GM19099 (cell line): ENCODE measurements around the gene OTP.

Experiments used
- POLR2A ChIP-seq: IDR thresholded peaks from 3 replicates; pipeline ENCODE4 v1.6.1; 2011; ENCODE audit warnings: low read depth; ENCODE audit not compliant: insufficient read length; ENCODE audit errors: extremely low read depth

OTP gene

DNA sequence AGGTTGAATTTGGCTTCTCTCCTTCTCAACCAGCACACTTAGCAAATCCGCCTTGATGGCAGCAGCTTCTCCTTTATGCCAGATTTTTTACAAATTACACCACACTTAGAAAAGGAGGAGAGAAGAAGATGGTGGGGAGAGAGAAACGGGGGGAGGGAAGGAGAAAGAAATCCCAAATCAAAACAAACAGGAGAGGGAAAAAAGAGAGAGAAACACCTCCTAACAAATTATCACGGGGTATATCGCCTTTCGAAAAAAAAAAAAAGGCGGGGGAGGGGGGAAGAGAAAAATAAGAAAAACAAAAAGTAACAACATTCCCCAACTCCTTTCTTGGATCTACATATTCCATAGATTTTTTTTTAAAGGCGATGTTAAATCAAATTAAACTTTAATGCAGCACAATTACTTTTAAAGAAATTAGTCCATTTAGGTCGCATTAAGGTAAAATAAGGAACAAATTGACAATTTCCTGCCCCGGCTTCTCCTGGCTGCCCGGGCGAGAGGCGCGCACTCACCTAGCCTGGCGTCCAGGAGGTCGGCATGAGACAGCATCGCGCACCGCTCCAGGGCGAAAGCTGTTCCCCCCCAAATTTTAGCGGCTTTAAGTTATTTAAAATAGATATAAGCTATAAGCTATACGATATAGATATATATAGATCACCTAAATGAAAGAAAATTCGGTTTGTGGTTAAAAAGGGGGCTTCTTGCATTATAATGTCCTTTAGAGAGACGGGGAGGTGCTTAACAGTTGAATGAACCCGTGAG is at the start of gene OTP:
Gene OTP, minus strand, starts transcription at position 716 of the 765 bp plus-strand sequence. Its CDS starts 164 bp downstream, at position 552.
- TF ChIP-seq POLR2A = no peak

DNA sequence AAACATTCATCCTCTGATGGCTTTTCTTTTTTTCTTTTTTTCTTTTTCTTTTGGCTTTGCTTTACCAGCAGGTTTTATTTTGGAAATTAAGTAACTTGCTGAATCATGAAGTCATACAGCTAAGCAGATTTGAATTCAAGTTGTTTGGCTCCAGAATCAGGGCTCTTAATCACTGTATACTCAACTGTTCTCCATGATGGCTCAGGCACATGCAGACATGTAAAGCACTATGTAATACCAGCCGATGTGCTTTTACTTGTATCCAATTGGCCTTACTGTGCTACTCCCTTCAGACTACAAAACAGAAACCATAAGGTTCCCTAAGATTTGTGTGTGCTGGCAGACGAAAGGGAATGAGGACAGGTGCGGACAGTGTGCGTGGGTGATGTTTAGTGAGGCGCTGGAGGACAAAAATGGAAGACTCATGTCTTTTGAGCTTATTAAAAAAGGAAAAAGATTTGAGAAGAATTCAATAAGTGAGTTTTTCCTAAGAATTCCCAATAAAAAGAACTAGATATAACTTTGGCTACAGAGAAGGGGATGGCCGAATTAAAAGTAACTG is 44.7 kb upstream of the OTP start:
- no peak for TF ChIP-seq POLR2A

DNA sequence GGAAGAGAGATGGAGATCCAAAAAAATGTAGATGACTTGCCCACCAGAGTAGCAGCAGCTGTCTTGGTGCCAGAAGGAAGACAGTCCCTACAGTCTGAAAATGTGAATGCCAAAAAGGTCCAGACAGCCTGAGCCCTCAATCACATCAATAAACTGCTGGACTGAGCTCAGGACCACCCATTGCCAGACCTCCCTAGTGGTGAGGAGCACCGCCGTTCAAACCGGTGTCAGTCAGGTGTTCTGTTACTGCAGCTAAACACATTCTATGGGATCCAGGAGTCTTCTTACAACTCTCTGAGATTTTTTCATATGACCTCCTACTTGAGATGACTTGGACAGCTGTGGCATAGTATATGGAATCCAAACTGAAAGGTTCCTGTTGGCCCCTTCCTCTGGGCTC is 32.0 kb upstream of the OTP start:
- TF ChIP-seq POLR2A = no peak

DNA sequence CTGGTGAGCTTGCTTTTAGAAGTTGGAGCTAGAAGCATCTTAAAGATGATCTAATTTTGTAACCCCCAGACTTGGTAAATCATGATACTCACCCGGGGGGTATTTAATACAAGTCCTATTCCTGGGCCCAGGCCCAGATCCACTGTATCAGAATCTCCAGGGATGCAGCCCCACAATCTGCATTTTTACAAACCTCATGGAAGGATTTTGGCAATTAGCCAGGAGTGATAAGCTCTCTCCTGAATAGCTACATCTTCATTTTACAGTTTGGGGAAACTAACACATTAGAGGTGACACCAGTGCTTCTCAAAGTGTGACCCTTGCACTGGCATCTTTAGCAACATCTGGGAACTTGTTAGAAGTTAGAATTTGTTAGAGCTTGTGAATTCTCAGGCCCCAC is 31.2 kb upstream of the OTP start:
- TF ChIP-seq POLR2A = no peak

DNA sequence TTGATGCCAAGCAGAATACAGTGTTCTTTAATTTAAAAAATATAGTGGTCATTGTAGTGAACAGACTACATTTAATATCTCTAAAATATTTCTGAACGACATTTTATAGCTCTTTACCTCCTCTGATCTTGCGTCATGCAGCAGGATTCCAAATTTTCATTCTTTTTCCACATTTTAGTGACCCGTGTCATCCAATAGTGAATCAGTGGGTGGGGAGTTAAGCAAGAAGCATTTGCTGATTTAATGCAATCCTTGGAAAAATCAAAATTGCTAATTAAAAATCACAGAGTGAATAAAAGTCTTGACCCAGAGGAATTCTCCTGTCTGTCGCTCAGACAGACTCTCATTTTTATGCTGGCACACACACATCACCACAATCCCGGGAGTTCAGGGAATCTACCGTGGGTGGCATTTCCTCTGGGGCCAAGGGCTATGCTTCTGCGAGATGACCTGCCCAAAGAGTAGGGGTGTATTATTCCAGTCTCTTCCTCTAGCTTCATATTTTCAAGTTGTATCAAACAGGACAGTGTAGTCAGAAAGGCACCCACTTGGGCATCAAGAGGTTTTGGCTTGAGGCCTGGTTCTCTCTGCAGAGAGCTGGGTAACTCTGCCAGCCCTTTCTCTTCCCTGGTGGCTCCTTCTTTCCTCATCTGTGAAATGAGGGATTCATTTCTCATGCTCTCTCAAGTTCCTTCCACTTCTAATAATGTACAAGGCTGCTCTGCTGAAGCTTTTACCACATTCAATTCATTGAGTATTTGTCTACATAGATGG is 24.8 kb upstream of the OTP start:
- no peak for TF ChIP-seq POLR2A

DNA sequence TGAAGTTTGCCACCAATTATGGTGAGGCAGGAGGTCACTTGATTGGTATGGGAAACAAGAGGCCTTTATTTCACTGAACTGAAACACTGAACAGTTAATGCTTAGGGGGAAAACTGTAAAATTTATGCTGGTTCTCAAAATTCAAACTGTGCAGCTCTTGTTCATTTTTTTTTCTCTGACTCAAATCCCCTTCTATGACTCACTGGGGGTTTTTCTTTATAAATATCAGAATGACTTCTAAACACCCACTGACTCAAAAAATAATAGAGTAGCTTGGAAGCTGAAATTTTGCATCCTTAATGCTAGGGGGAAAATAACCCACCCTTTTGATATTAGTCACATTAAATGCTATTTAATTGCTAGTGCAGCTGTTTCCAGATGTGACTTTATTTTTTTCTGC is 24.1 kb upstream of the OTP start:
- no peak for TF ChIP-seq POLR2A

DNA sequence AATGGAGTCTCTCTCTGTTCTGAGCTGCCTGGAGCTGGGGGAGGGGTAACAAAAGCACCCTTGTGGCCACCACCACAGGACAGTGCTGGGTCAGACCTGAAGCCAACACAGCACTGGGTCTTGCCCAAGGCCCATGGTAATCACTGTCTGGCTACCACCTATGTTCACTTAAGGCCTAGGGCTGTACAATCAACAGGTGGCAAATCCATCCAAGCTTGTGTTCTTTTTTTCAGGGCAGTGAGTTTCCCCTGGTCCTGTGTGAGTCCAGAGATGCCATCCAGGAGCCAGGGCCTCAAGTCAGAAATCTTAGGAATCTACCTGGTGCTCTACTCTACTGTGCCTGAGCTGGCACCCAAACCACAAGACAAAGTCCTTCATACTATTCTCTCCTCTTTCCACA is 20.1 kb upstream of the OTP start:
- TF ChIP-seq POLR2A = no peak

DNA sequence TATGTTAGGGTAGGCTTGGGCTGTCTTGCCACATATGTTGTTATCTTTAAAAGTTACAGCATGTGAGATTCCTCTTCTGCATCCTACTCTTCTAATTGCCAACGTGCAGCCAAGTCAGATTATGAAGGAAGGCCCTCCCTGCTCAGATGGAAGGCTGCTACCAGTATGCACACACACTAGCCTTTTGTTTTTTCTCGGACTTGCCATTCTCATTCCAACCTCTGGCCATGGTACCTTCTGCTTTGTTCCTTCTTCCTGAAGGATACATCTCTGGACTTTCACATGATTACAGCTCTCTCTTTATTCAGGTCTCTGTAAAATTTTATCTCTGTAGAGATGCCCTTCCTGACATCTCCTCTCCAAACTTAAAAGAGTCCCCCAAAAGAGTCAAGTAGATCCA is 12.8 kb upstream of the OTP start:
- TF ChIP-seq POLR2A = no peak

DNA sequence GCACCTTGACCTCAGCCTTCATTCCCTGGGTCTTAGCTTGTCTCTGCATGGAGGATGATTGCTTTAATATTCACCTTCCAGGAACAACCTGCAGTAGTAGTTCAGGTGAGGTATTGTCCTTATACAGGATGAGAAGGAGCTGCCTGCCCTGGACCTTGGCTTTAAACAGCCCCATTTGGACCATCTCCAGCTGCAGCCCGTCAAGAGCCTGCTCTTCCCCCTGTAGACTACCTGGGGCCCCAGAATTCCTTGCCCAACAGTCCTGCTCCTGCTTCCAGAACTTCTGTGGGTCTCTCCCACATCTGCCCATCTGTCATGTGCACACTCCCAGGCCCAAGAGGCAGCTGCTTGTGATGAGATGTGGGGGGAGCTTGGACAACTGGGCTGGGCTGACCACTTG is 12.2 kb upstream of the OTP start:
- TF ChIP-seq POLR2A = no peak

DNA sequence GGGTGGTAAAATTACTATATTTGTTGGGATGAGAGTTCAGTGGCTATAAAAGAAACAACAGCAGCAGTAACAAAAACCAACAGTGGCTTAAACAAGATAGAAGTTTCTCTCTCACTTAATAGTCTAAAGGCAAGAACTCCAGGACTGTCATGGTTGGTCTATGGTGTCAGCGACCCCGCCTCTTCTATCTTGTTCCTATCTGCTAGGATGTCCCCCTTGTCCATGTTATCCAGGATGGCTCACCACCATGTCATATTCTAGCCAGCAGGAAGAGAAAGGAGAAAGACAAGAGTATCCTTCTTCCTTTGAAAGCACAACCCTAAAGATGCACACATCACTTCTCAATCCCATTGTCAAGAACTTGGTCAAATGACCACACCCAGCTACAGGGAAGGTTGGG is 11.3 kb upstream of the OTP start:
- no peak for TF ChIP-seq POLR2A

DNA sequence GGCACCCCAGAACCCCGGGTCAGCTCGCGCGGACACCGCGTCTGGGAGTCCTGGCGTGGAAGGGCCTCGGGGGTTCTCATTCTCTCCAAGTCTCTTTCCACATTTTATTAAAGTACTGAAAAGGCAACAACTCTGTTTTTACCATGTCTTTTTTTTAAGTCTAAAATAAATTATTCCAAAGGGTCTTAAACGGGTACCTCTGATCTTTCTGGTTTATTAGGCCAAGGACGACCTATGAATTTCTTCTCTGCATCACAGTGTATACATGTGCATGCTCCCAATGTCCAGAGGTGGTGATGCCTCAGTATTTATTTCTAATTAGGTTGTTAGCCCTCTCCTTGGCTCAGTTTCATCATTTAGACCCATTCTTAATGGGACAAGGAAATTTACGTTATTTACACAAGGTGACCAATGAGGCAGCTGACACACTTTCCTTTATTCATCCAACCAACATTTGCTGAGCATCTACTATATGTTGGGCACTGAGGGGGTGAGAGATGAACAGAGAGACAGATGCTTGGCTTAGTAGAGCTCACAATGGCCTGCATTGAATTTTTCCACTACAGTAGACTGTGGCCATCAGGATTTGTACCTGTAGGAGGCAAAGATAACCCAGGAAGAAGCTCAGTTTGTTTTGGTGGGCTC is 7.6 kb upstream of the OTP start:
- TF ChIP-seq POLR2A = no peak

DNA sequence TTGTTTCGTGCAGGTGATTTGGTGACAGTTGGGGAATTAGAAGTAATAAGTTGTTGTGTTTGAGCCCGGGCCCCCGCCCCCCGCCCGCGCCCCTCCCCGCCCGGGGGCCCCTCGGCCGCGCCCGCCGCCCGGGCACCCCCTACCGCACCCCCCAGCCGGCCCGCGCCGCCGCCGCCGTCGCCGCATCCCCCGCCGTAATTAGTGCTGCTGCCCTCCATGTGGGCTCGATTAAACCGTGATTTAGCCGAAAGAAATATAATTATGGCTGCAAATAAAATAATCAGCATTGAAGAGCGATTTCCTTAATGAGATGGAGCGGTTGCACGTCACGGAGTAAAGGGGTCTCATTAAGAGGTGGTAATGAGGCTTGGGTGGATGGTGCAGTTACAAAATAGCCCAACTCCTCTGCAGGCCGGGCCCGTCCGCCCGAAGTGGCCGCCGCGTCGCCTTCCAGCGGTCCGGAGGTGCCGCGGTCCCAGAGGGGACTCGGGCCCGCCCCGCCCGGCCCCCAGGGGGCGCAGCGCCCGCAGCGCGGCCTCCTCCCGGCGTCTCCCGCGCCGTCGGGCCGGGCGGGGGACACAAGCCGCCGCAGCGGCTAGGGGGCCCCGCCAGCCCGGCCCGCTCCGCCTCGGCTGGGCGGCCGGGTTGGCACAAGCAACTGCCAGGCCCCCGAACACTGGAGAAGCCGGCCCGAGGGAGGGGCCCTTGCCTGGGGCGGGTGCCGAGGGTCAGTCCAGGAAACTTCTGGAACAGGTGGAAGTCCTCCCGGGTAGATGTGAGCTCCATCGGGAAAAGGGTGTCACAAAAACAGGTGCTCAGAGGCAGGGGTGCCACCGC is 6.9 kb upstream of the OTP start:
- no peak for TF ChIP-seq POLR2A

DNA sequence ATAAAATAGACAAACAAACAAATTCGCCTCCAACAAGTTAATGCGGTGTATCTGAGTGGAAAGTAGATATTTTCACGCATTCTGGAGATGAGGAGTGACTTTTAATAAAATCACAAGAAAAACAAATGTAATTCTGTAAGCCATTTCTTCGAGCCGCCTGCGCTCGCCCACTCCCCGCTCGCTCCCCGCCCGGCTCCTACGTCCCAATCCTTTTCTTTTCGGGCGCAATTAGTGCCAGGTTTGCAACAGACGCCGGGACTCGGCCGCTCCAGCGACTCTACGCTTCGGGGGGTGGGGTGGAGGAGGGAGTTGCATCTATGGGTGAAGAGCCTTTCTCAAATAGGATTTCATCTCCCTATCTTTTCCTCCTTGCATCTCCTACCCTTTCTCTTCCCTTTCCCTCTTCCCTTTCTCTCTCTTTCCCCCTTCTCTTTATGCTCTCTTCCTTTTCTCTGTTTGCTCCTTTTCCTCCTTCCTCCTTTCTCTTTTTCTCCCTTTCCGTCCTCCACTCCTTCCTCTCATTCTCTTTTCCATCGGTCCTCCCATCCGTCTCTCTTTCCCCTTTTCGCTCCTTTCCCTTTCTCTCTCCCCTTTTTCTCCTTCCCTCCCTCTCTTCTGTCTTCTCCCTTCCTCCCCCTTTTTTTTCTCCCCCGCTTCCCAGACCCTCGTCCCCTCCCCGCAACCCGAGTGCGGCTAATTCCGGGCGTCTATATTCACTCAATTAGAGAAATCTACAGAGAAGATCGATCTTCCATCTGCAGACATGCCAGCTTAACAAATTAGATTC is 6.1 kb upstream of the OTP start:
- TF ChIP-seq POLR2A = no peak
